Tibial artery (tissue), 4 donors: Measurements from ENCODE around the gene DENND10.

Source experiments
- DNase-seq, 2 donors: peaks; one replicate each; pipeline ENCODE4 v3.0.0-alpha.2; 2019
- H3K27ac ChIP-seq, 2 donors: fragments of 200-600 bp; sonication (generic) in 1 of 2; 1 replicate in 1 of 2; 2 replicates in 1 of 2; pipeline ENCODE4 v1.5.1; 2018 to 2019; ENCODE audit warnings: mild to moderate bottlenecking in 1 of 2
- H3K27me3 ChIP-seq, 2 donors: fragments of 200-600 bp; sonication (generic) in 1 of 2; one replicate each; pipeline versions ENCODE4 v1.5.1 to v1.6.0; 2016 to 2019
- H3K36me3 ChIP-seq, 3 donors: fragments of 200-600 bp; sonication (generic) in 2 of 3; one replicate each; pipeline ENCODE4 v1.5.1; 2016 to 2019; ENCODE audit warnings: mild to moderate bottlenecking in 2 of 3
- H3K4me1 ChIP-seq, 4 donors: fragments of 200-600 bp; sonication (generic) in 2 of 4; 1 replicate in 3 of 4; 2 replicates in 1 of 4; pipeline ENCODE4 v1.5.1; 2016 to 2019
- H3K4me3 ChIP-seq, 2 donors: fragments of 200-600 bp; sonication (generic) in 1 of 2; 1 replicate in 1 of 2; 2 replicates in 1 of 2; pipeline ENCODE4 v1.5.1; 2018 to 2019; ENCODE audit warnings: mild to moderate bottlenecking in 2 of 2
- H3K9me3 ChIP-seq, 3 donors: fragments of 200-600 bp; sonication (generic) in 1 of 3; one replicate each; pipeline ENCODE4 v1.5.1; 2016 to 2019
- intact Hi-C: fragments of 100-400 bp; cut with DNase I; formaldehyde crosslinking; loops from one replicate; pipeline ENCODE4 v1.15.0; 2023; ENCODE audit warnings: low total_unique reads
- TF ChIP-seq, protein P1 (sequence below), 2 experiments: fragments of 200-600 bp in 1 of 2; fragments of 450-650 bp in 1 of 2; IDR thresholded peaks; one replicate each; pipeline ENCODE4 v1.5.1; 2017 to 2019; ENCODE audit warnings: antibody characterized with exemption in 2 of 2, mild to moderate bottlenecking in 1 of 2, moderate library complexity in 1 of 2

The DENND10 gene, protein sequence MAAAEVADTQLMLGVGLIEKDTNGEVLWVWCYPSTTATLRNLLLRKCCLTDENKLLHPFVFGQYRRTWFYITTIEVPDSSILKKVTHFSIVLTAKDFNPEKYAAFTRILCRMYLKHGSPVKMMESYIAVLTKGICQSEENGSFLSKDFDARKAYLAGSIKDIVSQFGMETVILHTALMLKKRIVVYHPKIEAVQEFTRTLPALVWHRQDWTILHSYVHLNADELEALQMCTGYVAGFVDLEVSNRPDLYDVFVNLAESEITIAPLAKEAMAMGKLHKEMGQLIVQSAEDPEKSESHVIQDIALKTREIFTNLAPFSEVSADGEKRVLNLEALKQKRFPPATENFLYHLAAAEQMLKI

GRCh38 chr10:119103903-119104653 is at the start of gene DENND10:
DENND10 (plus strand) TSS chr10:119104113; CDS start chr10:119104143, 30 bp downstream.
- TF ChIP-seq, protein P1, sequence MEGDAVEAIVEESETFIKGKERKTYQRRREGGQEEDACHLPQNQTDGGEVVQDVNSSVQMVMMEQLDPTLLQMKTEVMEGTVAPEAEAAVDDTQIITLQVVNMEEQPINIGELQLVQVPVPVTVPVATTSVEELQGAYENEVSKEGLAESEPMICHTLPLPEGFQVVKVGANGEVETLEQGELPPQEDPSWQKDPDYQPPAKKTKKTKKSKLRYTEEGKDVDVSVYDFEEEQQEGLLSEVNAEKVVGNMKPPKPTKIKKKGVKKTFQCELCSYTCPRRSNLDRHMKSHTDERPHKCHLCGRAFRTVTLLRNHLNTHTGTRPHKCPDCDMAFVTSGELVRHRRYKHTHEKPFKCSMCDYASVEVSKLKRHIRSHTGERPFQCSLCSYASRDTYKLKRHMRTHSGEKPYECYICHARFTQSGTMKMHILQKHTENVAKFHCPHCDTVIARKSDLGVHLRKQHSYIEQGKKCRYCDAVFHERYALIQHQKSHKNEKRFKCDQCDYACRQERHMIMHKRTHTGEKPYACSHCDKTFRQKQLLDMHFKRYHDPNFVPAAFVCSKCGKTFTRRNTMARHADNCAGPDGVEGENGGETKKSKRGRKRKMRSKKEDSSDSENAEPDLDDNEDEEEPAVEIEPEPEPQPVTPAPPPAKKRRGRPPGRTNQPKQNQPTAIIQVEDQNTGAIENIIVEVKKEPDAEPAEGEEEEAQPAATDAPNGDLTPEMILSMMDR (IDR thresholded peaks at IDR 0.05) = no peak
- Histone ChIP-seq H3K4me1 (peaks cover 0 to 17% (median 10%) of the 10 kb centered on the region in 4 donors), H3K27me3 (no peaks in the 10 kb centered on the region), H3K27ac (peak within 1 kb of the TSS; percentile 73 to 79), H3K4me3 (peak within 1 kb of the TSS; percentile 96 to 99), H3K9me3 (no peaks in the 10 kb centered on the region), H3K36me3 (peaks cover 7 to 11% (median 10%) of the 10 kb centered on the region in 3 donors)
- intact Hi-C loops = no loop called here
- DNase-seq = peak; percentile 76 to 89

GRCh38 chr10:119055472-119055871 is 48.4 kb upstream of the DENND10 start:
- no peak overlapping the region for H3K27ac ChIP-seq
- TF ChIP-seq, protein P1 (IDR thresholded peaks at IDR 0.05) = no peak
- H3K9me3 ChIP-seq = no peaks in the 10 kb centered on the region
- no peaks in the 10 kb centered on the region for H3K4me1 ChIP-seq
- DNase-seq = no peak
- H3K36me3 ChIP-seq = peaks cover 96 to 98% (median 98%) of the 10 kb centered on the region in 3 donors
- no peaks in the 10 kb centered on the region for H3K27me3 ChIP-seq
- H3K4me3 ChIP-seq = no peak overlapping the region
- intact Hi-C loops = no loop called here

DNA sequence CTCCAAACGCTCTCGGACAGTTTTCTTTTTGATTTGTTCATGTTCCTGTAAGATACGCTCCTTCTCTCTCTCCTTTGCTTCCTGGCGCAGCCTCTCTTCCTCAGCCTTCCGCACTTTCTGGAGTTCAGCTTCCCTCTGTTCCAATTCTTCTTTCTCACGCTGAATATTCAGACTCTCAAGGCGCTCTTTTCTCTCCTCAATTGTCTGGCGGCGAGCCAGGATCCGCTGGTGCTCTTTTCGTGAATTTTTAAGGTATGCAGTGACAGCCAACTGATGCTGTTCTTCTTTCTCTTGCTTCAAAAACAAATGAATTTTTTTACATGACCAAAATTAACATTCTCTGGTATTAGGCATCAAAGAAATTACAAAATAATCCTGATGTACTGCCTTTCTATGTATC is 45.9 kb upstream of the DENND10 start:
- TF ChIP-seq, protein P1 (IDR thresholded peaks at IDR 0.05) = no peak
- Histone ChIP-seq H3K27me3 (no peaks in the 10 kb centered on the region), H3K36me3 (peaks cover 74 to 93% (median 90%) of the 10 kb centered on the region in 3 donors), H3K4me1 (no peaks in the 10 kb centered on the region), H3K9me3 (no peaks in the 10 kb centered on the region), H3K27ac (no peak overlapping the region), H3K4me3 (no peak overlapping the region)
- DNase-seq = no peak
- intact Hi-C loops = no loop called here

GRCh38 chr10:119059557-119059956 is 44.4 kb upstream of the DENND10 start:
- Histone ChIP-seq H3K36me3 (peaks cover 70 to 90% (median 89%) of the 10 kb centered on the region in 3 donors), H3K27ac (no peak overlapping the region)

GRCh38 chr10:119060107-119060506 is 43.8 kb upstream of the DENND10 start:
- intact Hi-C loops = no loop called here
- H3K9me3 ChIP-seq = no peaks in the 10 kb centered on the region
- TF ChIP-seq, protein P1 (IDR thresholded peaks at IDR 0.05) = no peak
- no peak overlapping the region for H3K4me3 ChIP-seq
- H3K36me3 ChIP-seq = peaks cover 70 to 90% (median 89%) of the 10 kb centered on the region in 3 donors
- H3K27me3 ChIP-seq = no peaks in the 10 kb centered on the region
- no peak overlapping the region for H3K27ac ChIP-seq
- no peaks in the 10 kb centered on the region for H3K4me1 ChIP-seq
- no peak for DNase-seq

More at GRCh38 chr10:119059557-119059956, 44.4 kb upstream of the DENND10 start:
- no peak for DNase-seq
- intact Hi-C loops = no loop called here
- H3K9me3 ChIP-seq = no peaks in the 10 kb centered on the region
- no peak overlapping the region for H3K4me3 ChIP-seq
- no peaks in the 10 kb centered on the region for H3K27me3 ChIP-seq
- H3K4me1 ChIP-seq = no peaks in the 10 kb centered on the region
- TF ChIP-seq, protein P1 (IDR thresholded peaks at IDR 0.05) = no peak
